HUDEP-2 (cell line): ENCODE data around the gene NUAK1.

ENCODE experiments used
- DNase-seq, 76 experiments: peaks; one replicate each; lab custom pipeline; 2025; ENCODE audit not compliant: unreplicated experiment in 76 of 76; lab: John Stamatoyannopoulos, UW

Gene NUAK1

GRCh38 chr12:106068296-106068695 lies 70.5 kb downstream of the NUAK1 start:
- no peak for DNase-seq

GRCh38 chr12:106067606-106068205 lies 71.0 kb downstream of the NUAK1 start:
- DNase-seq, result no peak

GRCh38 chr12:106066726-106067325 lies 71.9 kb downstream of the NUAK1 start:
- no peak for DNase-seq

- DNase-seq, result no peak
Measured at GRCh38 chr12:106066051-106066705, 72.6 kb downstream of the NUAK1 start.

- no peak for DNase-seq
Measured at GRCh38 chr12:106065506-106065905, 73.2 kb downstream of the NUAK1 start.

- no peak for DNase-seq
Measured at GRCh38 chr12:106064721-106065021, 74.1 kb downstream of the NUAK1 start.

- no peak for DNase-seq
Measured at GRCh38 chr12:106063826-106064720, 74.7 kb downstream of the NUAK1 start.

- no peak for DNase-seq
Measured at GRCh38 chr12:106062693-106063092, 76.1 kb downstream of the NUAK1 start.

- DNase-seq, result no peak
Measured at GRCh38 chr12:106058256-106059182, 80.2 kb downstream of the NUAK1 start.

GRCh38 chr12:106054049-106054448 lies 84.7 kb downstream of the NUAK1 start:
- no peak for DNase-seq

GRCh38 chr12:106051853-106052531 lies 86.8 kb downstream of the NUAK1 start:
- DNase-seq, result no peak

GRCh38 chr12:106049546-106049945 lies 89.2 kb downstream of the NUAK1 start:
- no peak for DNase-seq

GRCh38 chr12:106049105-106049504 lies 89.6 kb downstream of the NUAK1 start:
- no peak for DNase-seq

- DNase-seq, result no peak
Measured at GRCh38 chr12:106048676-106049075, 90.1 kb downstream of the NUAK1 start.

GRCh38 chr12:106048016-106048415 lies 90.7 kb downstream of the NUAK1 start:
- DNase-seq, result no peak

- DNase-seq, result no peak
Measured at GRCh38 chr12:106046947-106047346, 91.8 kb downstream of the NUAK1 start.

GRCh38 chr12:106046301-106046846 lies 92.4 kb downstream of the NUAK1 start:
- DNase-seq, result no peak

- DNase-seq, result no peak
Measured at GRCh38 chr12:106045251-106045674, 93.5 kb downstream of the NUAK1 start.

GRCh38 chr12:106044773-106045172 lies 94.0 kb downstream of the NUAK1 start:
- DNase-seq, result no peak
